Measurements from ENCODE around the gene EPN1. TPM values are rescaled to one million over a fixed set of nuclear protein-coding genes. Genes with fewer than 3 reads are reported as not detected.

Gene EPN1
- total and polyA plus RNA-seq, 2 of the 8 experiments (the other 6 are each of a cell fraction or from before 2014, with no cell fraction given), result 49.6 to 200 TPM

- FAIRE-seq, result no peak
- WGBS, 2 experiments (ENCODE audit: extremely low coverage in 1 of 2, insufficient coverage in 1 of 2, insufficient read length in 1 of 2, insufficient replicate concordance in 2 of 2, low coverage in 1 of 2, low lambda C conversion rate in 2 of 2, missing lambda C conversion rate in 1 of 2), result 92% methylated on average over 52 of the region's 60 CpGs; no CpG with 5 or more reads in 1 of the 2 experiments
These were observed 10.1 kb downstream of the EPN1 start for GRCh38 chr19:55684946-55685681.

More at GRCh38 chr19:55684946-55685681, 10.1 kb downstream of the EPN1 start:
- no peak for TF ChIP-seq YY1 (IDR thresholded peaks at IDR 0.05; ENCODE audit: low read depth, low read length)
- no peak for TF ChIP-seq SP1 (IDR thresholded peaks at IDR 0.05; ENCODE audit: low read depth, low read length)
- no peak overlapping the region for H3K18ac ChIP-seq (ENCODE audit: extremely low read depth, low read length)
- no peak overlapping the region for H3K4ac ChIP-seq (replicated peaks; ENCODE audit: insufficient read length, low read depth, low read length)
- no peak overlapping the region for H3K9ac ChIP-seq (replicated peaks in 1 of 4; ENCODE audit: extremely low read depth in 1 of 4, low read depth in 3 of 4, low read length in 3 of 4)
- H4K20me1 ChIP-seq (replicated peaks in 1 of 2; ENCODE audit: control insufficient read depth in 1 of 2, insufficient read depth in 2 of 2, low read length in 2 of 2), result peaks cover 8 to 35% of the 10 kb centered on the region in 2 experiments
- no peak overlapping the region for H2BK120ac ChIP-seq (replicated peaks; ENCODE audit: low read depth, low read length)
- H3K4me1 ChIP-seq (replicated peaks in 1 of 4; ENCODE audit: control insufficient read depth in 3 of 4, insufficient read depth in 4 of 4, low read length in 3 of 4), result no peaks in the 10 kb centered on the region
- peaks cover 13% of the 10 kb centered on the region for H3K79me1 ChIP-seq (ENCODE audit: low read depth, low read length)
- no peaks in the 10 kb centered on the region; a peak in 1 of 7 replicates for H3K27me3 ChIP-seq (replicated peaks in 1 of 4; ENCODE audit: control insufficient read depth in 3 of 4, extremely low read depth in 1 of 4, insufficient read depth in 3 of 4, low read length in 3 of 4)
- H2AFZ ChIP-seq (ENCODE audit: low read length), result no peak overlapping the region
- H3K36me3 ChIP-seq (ENCODE audit: control insufficient read depth in 2 of 4, insufficient read depth in 4 of 4, low read length in 3 of 4), result peaks cover 0 to 31% (median 16%) of the 10 kb centered on the region in 4 experiments; a peak in 6 of 8 replicates
- no peak overlapping the region for H3K4me3 ChIP-seq (ENCODE audit: extremely low read depth in 1 of 4, insufficient read depth in 2 of 4, low read depth in 3 of 4, low read length in 4 of 4)
- peaks cover 0 to 36% of the 10 kb centered on the region in 2 experiments; a peak in 2 of 4 replicates for H3K79me2 ChIP-seq (ENCODE audit: control insufficient read depth in 1 of 2, insufficient read depth in 2 of 2, low read length in 2 of 2)
- no peak overlapping the region for H4K5ac ChIP-seq (ENCODE audit: insufficient read length, low read depth, low read length)
- no peak overlapping the region for H2BK15ac ChIP-seq (ENCODE audit: low read length)
- no peak overlapping the region for H3K14ac ChIP-seq (ENCODE audit: insufficient read length)
- H2BK5ac ChIP-seq (ENCODE audit: low read depth, low read length), result no peak overlapping the region
- no peak overlapping the region for H3K27ac ChIP-seq (ENCODE audit: low read depth, low read length)
- H2AK5ac ChIP-seq (ENCODE audit: low read depth, low read length), result no peak overlapping the region
- H2BK12ac ChIP-seq (ENCODE audit: low read depth, low read length), result no peak overlapping the region
- H3K23ac ChIP-seq (ENCODE audit: insufficient read length), result no peak overlapping the region
- DNase-seq (ENCODE audit: low read depth in 1 of 2, low spot score in 2 of 2), result no peak
- peak overlapping the region; percentile 0; the same call in 1 of the 2 replicates for H4K8ac ChIP-seq (ENCODE audit: extremely low read depth, insufficient read depth, low read length)
- no peak overlapping the region for H3K56ac ChIP-seq (replicated peaks; ENCODE audit: insufficient read length, low read depth, low read length)
- no peak overlapping the region for H3K4me2 ChIP-seq (ENCODE audit: insufficient read depth in 1 of 2, low read depth in 2 of 2, low read length in 2 of 2)
- H4K91ac ChIP-seq (replicated peaks; ENCODE audit: insufficient read length, low read length), result no peak overlapping the region
- no peaks in the 10 kb centered on the region for H3K23me2 ChIP-seq (ENCODE audit: low read depth, low read length)
- no peak overlapping the region for H2BK20ac ChIP-seq (ENCODE audit: low read length)
- H3K9me3 ChIP-seq (ENCODE audit: insufficient read depth in 2 of 2, low read depth in 1 of 2, low read length in 1 of 2), result no peaks in the 10 kb centered on the region
- POLR2A ChIA-PET (ENCODE audit: partially characterized antibody), result interaction anchor here (1.1 to 1.8 kb wide), 4 partner anchors 9 to 38 kb away, joined by 3 to 4 read pairs (median 4); no protein-coding TSS in a partner anchor
- CTCF ChIA-PET (ENCODE audit: partially characterized antibody), result interaction anchor here (1.7 kb wide), 1 partner anchor 13 kb away, joined by 4 read pairs; no protein-coding TSS in a partner anchor

All from H1 (cell line).